Astrocyte (in vitro differentiated cells and primary cell): ENCODE results near the gene PPP1R14C.

ENCODE experiments used
- EZH2 ChIP-seq: IDR thresholded peaks from 2 replicates; pipeline ENCODE4 v1.6.1; 2012; ENCODE audit warnings: mild to moderate bottlenecking, low read length, inconsistent platforms; ENCODE audit not compliant: insufficient read depth
- TF ChIP-seq, protein P1 (sequence below): IDR thresholded peaks from 2 replicates; pipeline ENCODE4 v1.5.1; 2011; ENCODE audit warnings: low read depth, mild to moderate bottlenecking, inconsistent platforms, low read length, moderate library complexity; ENCODE audit not compliant: insufficient read depth

DNA sequence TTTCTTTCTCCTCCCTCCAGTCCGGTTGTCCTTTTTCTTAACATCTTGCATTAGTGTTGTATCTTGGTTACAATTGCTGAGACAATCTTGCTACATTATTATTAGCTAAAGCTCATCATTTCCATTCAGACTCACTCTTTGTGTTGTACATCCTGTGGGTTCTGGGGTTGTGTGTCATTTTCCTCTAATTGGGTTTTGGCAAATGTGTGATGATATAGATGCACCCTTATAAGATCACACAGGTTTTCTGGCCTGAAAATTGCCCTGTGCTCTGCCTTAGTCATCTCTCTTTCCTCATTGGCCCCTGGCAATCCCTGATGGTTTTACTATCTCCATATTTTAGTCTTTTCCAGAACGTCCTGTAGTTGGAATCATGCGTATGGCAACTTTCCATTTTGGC is 60.1 kb downstream of the PPP1R14C start:
- TF ChIP-seq, protein P1, sequence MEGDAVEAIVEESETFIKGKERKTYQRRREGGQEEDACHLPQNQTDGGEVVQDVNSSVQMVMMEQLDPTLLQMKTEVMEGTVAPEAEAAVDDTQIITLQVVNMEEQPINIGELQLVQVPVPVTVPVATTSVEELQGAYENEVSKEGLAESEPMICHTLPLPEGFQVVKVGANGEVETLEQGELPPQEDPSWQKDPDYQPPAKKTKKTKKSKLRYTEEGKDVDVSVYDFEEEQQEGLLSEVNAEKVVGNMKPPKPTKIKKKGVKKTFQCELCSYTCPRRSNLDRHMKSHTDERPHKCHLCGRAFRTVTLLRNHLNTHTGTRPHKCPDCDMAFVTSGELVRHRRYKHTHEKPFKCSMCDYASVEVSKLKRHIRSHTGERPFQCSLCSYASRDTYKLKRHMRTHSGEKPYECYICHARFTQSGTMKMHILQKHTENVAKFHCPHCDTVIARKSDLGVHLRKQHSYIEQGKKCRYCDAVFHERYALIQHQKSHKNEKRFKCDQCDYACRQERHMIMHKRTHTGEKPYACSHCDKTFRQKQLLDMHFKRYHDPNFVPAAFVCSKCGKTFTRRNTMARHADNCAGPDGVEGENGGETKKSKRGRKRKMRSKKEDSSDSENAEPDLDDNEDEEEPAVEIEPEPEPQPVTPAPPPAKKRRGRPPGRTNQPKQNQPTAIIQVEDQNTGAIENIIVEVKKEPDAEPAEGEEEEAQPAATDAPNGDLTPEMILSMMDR = no peak
- no peak for TF ChIP-seq EZH2
